ENCODE results near the gene NKD2.

NKD2 gene

GRCh38 chr5:1001406-1002270, 7.0 kb upstream of the NKD2 start:
- DNase-seq (ENCODE audit: low spot score): no peak

DNA sequence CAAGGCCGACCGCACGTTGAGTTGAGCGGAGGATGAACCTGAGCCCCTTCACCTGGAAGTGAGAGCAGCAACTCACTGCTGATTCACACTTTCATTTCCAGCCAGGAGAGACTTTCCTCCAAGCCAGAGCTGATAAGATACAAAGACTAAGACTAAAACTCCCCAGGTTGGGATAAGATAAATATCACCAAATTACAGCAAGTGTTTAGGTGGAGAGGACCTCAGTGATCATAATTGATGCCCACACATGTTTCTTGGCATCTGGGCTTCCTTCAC, 6.4 kb upstream of the NKD2 start:
- no peak for DNase-seq (ENCODE audit: low spot score)

DNA sequence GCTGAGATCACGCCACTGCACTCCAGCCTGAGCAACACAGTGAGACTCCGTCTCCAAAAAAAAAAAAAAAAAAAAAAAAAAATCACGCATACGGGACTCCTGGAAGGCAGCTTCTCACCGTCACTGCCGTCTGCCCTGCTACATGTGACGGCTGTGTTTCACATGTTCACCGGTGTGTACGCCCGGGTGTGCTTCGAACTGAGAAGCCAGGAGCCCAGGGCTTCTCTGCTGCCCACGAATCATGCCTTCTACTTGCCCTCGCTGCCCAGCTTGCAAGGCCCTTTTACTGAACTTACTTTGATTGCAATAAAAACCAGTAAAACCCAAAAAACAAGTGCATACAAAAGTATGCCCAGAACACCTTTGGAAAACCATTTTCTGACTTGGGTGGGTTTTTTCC, 5.8 kb upstream of the NKD2 start:
- DNase-seq (ENCODE audit: low spot score): no peak

DNA sequence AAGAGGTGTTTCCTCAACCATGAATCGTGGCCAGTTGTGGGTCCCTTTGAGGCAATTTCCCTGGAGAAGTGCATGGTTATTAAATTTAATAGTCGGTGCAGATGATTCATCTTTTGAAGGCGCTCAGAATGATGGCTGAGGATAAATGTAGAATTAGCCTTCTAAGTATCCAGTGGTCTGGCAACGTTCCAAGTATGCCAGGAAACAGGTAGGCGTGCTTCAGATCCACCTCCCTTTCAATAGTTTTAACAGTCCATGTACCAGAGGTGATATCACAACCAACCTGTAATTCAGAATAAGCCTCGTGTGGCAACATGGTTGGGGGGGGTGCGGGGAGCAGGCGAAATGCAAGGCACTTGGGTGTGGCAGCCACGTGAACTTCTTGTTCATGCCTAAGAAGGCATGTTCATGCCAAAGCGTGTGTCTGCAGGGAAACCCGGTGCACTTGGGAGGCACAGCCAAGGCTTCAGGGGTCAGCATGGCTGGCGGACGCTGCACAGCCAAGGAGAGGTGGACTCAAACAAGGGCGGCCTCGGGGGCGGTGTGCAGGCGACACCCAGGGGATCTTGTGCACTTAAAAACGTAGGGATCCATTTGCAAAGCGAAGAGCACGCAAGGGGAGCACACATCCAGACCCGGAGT, 5.2 kb upstream of the NKD2 start:
- DNase-seq (ENCODE audit: low spot score): no peak

DNA sequence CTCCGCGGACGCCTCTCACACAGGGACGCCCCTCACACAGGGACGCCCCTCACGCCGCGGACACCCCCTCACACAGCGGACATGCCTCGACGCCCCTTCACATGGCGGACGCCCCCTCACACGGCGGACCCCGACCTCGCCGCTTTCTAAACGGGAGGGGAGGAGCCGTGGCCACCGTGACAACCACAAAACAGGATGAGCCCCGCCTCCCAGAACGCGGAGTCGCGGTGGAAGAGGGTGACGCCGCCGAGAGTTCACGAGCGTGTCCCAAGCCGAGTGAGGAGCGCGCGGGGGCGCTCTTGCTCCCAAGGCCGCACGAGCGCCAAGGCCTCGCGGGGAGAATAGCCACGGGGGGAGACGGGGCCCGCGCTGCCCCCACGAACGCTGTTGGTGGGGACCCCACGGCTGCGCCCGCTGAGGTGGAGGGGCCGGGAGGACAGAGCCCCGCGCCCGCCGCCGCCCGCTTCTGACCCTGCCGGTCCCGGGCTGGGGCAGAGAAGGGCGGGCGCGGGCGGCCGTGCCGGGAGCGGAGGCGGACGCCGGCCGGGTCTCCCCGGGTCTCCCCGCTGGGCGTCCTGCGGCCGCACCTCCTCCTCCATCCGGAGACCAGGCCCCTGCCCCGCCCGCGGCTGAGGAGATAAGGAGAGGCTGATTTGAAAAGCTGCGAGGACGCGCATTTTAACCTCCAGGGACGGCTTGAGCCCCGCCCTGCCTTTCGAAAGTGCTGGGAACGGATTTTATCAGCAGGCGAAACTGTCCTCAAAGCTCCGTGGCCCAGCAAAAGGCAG, 3.9 kb upstream of the NKD2 start:
- peak; percentile 20 for DNase-seq (ENCODE audit: low spot score)

GRCh38 chr5:1005249-1005851, 3.3 kb upstream of the NKD2 start:
- DNase-seq (ENCODE audit: low spot score): no peak

DNA sequence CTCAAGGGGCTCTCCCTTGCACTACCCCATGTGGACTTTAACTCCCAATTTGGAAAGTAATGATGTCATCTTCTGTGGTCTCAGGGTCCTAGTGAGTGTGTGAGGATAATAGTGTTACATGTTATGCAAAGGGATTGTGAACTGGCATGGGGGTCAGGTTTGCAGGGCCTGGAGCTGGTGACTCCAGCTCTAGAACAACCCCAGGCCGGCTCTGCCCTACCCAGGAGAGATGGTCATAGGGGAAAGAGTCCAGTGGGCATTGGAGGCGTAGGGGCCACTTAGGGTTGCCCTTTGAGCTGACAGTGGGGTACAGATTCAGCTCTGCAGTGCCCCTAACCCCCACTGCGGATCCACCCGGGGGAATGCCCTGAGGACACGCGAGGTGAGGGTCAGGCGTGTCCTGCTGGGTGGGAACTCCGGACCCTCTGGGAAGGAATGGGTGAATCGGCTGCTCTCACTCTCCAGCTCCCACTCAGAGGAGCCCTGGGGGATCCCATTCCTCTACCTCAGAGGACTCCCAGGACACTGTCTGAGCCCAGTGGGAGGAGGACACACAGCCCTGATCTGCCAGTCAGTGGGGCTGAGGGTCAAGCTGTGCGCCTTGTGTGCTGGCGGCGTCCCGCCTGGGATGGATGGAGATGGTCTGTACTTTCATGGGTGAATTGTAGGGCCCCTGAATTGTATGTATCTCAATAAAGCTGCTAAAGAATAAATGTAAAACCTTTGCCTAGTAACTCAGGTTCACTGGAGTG, 2.5 kb upstream of the NKD2 start:
- DNase-seq (ENCODE audit: low spot score): no peak

DNA sequence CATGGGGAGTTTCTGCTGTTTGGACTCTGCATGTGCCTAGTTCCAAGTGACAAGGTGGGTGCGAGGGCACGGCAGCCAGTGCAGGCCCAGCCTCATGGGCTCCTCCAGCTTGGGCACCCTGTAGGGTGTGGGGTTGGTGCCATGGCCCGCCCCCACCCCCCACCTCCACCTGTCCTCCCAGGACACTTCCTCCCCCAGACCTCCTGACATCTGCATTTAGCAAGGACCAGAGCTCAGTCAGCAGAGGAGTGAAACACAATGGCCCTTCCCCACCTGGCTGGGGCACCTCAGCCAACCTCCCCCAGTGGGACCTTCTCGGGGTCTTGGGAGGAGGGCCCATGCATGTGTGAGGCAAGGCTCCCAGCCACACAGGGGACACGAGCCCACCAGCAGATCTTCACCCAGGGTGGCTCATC, 1.9 kb upstream of the NKD2 start:
- no peak for DNase-seq (ENCODE audit: low spot score)

GRCh38 chr5:1007221-1007680, 1.4 kb upstream of the NKD2 start:
- no peak for DNase-seq (ENCODE audit: low spot score)

DNA sequence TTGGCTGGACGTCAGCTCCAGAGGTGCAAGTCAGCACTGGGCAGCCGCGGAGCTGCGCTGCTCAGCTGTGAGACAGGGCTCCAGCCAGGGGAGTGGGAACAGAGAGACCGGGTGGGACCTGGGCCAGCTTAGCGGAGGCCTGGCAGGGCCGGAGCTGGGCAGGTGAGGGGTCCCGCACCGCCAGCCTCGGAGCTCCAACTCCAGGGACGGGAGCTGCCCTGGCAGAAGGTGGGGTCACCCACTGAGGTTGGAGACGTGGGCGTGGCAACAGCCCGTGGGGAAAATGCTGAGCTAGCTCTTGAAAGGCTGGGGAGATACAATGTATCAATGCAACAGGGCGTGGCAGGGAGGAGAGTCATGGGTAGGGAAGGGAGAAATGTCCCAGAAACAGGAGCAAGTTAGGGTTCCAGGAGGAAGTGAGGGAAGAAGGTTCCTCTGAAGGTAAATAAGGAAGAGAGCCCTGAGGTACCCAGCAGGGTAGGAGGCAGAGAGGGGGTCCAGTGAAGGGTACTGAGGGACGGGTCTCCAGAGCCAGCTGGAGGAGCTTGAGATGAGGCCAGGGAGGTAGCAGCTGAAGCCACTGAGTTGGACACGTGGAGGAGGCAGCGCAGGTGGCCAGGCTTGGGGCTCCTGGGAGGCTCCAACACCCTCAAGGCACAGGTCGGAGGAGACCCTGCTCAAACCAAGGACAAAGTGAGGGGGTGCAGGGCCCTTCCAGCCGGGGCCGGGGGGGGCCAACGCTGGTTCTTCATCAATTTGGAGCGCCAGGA, 736 bp upstream of the NKD2 start:
- no peak for DNase-seq (ENCODE audit: low spot score)

- DNase-seq (ENCODE audit: low spot score): no peak
Observed at GRCh38 chr5:1009359-1010180, 968 bp downstream of the NKD2 start.

- DNase-seq (ENCODE audit: low spot score): no peak
Observed at GRCh38 chr5:1010181-1010510, 1.5 kb downstream of the NKD2 start.

DNA sequence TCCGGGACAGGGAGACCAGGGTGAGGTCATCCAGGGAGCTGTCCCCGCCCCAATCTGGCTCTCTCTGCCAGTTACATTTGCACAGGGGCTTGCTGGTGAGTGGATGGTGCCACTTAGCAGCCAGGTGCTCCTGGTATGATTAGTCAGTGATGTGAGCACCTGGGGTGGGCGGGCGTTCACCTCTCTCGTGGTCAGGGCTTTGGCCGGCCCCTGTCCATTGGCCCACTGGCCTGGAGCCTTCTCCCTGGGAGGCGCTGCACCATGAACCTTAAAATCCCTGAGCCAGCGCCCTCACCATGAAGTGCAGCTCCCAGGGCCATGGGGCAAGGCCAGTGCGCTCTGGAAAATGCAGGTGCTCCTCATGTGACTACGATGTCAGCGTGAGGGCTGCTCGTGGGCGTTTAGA, 2.0 kb downstream of the NKD2 start:
- DNase-seq (ENCODE audit: low spot score): no peak

- no peak for DNase-seq (ENCODE audit: low spot score)
Observed at GRCh38 chr5:1011226-1011631, 2.6 kb downstream of the NKD2 start.

DNA sequence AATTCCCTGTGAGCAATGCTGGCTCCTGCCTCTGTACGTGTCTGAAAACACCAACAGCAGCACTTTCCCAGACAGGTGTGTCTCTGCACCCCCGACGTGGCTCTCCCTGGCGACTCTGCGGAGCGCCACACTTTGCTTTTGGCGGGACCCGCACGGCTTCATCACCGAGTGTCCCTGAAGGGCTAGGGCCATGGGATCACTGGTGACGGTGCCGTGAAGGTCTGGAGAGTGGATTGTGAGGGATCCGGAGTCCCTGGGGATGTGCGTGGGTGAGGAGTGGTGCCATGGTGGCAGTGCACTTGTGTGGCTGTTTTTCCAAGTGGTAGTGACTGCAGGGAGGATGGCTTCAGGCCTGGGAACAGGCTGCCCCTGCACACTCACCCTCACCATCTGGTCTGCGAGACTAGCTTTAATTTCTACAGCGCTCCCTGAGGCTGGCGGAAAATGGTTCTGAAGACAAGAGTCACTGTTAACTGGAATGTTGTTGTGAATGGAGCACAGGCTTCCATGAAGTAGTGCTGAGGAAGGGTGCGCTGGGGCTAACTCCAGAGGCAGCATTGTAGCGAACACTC, 3.2 kb downstream of the NKD2 start:
- no peak for DNase-seq (ENCODE audit: low spot score)

DNA sequence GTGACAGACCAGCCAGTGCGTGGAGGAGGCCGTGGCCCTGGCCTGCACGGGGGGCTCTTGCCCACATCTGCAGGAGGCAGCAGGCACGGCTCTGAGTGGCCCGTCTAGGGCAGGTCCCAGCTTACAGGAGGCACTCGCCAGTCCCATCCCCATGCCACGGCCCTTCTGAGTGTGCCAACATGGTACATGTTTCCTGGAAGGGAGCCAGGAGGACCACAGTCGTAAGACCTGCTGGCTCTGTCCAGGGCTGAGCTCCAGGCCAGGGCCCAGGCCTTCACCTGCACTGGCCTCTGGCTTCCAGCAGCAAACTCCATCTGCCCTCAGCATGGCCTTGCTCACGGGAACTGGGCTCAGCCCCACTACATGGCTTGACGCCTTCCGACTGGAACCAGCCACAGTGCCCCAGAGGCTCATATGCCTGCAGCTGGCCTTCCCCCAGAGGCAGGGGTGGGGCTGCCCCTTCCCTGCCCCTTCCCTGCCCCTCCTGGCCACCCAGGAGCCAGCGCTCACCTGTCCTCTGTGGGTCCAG, 3.8 kb downstream of the NKD2 start:
- DNase-seq (ENCODE audit: low spot score): no peak

DNA sequence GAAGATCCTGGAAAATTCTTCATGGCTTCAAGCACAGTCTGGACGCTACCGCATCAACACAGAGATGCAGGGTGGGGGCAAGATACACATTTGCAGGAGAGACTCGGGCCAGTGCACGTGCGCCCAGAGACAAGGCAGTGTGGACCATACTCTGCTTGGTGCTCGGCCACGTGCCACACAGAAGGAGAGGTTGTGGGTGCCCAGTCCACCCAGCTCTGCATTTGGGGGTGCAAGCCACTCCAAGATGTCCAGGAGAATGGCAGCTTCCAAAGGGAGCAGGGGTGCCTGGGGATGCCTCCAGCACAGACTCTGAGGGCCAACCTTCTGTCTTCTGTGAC, 4.3 kb downstream of the NKD2 start:
- no peak for DNase-seq (ENCODE audit: low spot score)

DNA sequence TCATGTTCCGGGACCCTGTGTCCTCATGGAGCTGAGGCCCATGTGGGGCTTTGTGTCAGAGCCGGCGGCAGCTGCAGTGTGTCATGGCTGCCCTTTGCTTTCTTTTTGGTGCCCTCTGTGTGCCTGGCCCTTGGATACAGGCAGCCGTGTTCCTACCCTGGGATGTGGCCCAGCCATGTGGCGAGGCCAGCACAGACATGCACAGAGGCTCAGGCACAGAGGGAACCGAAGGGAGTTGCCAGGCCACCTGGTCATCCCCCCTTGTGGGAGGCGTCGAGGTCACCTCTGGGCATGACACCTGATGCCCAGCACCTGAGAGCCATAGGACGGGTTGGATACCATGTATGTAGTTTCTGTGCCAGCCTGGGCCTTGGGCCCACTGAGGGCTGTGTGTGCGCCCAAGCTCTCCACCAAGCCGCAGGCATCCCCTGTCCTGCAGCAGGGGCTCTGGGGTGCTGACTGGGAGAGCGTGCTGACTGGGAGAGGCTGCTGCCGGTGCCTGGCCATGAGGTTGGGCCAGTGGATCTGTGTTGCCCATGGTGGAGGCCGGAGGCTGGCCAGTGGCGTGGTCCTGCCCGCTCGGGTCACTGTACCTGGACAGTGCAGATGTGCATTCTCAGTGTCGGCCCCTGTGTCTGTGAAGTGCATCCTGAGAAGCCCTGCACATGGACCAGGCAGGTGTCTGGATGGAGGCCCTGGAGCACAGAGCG, 4.8 kb downstream of the NKD2 start:
- no peak for DNase-seq (ENCODE audit: low spot score)

GRCh38 chr5:1013948-1014301, 5.3 kb downstream of the NKD2 start:
- DNase-seq (ENCODE audit: low spot score): no peak

Measured in hematopoietic multipotent progenitor cell treated with erythropoietin and hydrocortisone succinate and interleukin-3 and kit ligand, for 15 days (in vitro differentiated cells).